HUES64 (cell line): Measurements from ENCODE around the gene PSPC1.
"Not testable (repeated sequence)": the region's sequence is repeated elsewhere in the genome, so short reads cannot be mapped to it uniquely, and the experiment has no call there.

Source experiments
- H3K27ac ChIP-seq: 2 replicates; pipeline ENCODE4 v1.7.0; 2013; ENCODE audit warnings: low read depth, low read length, inconsistent platforms
- H3K27me3 ChIP-seq: 2 replicates; pipeline ENCODE4 v1.6.1; 2013; ENCODE audit warnings: mild to moderate bottlenecking, low read length; ENCODE audit not compliant: insufficient read depth
- H3K36me3 ChIP-seq: 2 replicates; pipeline ENCODE4 v1.6.1; 2013; ENCODE audit warnings: mild to moderate bottlenecking, low read length; ENCODE audit not compliant: insufficient read depth
- H3K4me1 ChIP-seq: 2 replicates; pipeline ENCODE4 v1.6.1; 2013; ENCODE audit warnings: mild to moderate bottlenecking, low read length, moderate library complexity; ENCODE audit not compliant: insufficient read depth
- H3K4me3 ChIP-seq: 2 replicates; pipeline ENCODE4 v1.5.1; 2013; ENCODE audit warnings: mild to moderate bottlenecking, low read length, moderate library complexity
- H3K9ac ChIP-seq: 2 replicates; pipeline ENCODE4 v1.6.1; 2013; ENCODE audit warnings: mild to moderate bottlenecking, low read depth, low read length
- H3K9me3 ChIP-seq: 2 replicates; pipeline ENCODE4 v1.6.1; 2013; ENCODE audit warnings: low read depth, low read length; ENCODE audit not compliant: insufficient read depth
- WGBS: fragments of 150-250, 120-280 bp; methylation state at CpG from one replicate; pipeline ENCODE4 v1.1.7; 2013; ENCODE audit warnings: missing lambda C conversion rate; 5-methylcytosine and 5-hydroxymethylcytosine counted together

The PSPC1 gene

GRCh38 chr13:19759669-19760068, 23.1 kb downstream of the PSPC1 start:
- Histone ChIP-seq H3K36me3 (peaks cover 90% of the 10 kb centered on the region), H3K27me3 (no peaks in the 10 kb centered on the region)

GRCh38 chr13:19742643-19743042, 40.1 kb downstream of the PSPC1 start:
- Histone ChIP-seq H3K4me3 (no peak overlapping the region), H3K9me3 (no peaks in the 10 kb centered on the region), H3K27me3 (no peaks in the 10 kb centered on the region), H3K36me3 (peaks cover 85% of the 10 kb centered on the region), H3K4me1 (peaks cover 2% of the 10 kb centered on the region; the same call in 1 of the 2 replicates), H3K9ac (no peak overlapping the region), H3K27ac (no peak overlapping the region)
- WGBS: 93% methylated on average over 4 of the region's 5 CpGs

More at GRCh38 chr13:19759669-19760068, 23.1 kb downstream of the PSPC1 start:
- no peak overlapping the region for H3K4me3 ChIP-seq
- H3K9me3 ChIP-seq: no peaks in the 10 kb centered on the region
- H3K27ac ChIP-seq: no peak overlapping the region
- 95% methylated on average over 4 of the region's 5 CpGs for WGBS
- H3K4me1 ChIP-seq: no peaks in the 10 kb centered on the region
- no peak overlapping the region for H3K9ac ChIP-seq

- H3K36me3 ChIP-seq: peaks cover 74% of the 10 kb centered on the region
- 98% methylated on average over 4 of the region's 4 CpGs for WGBS
- no peak overlapping the region for H3K9ac ChIP-seq
- H3K4me3 ChIP-seq: no peak overlapping the region
- no peaks in the 10 kb centered on the region for H3K9me3 ChIP-seq
- H3K4me1 ChIP-seq: no peaks in the 10 kb centered on the region; the same call in 1 of the 2 replicates
- no peak overlapping the region for H3K27ac ChIP-seq
- no peaks in the 10 kb centered on the region for H3K27me3 ChIP-seq
These were observed 44.7 kb downstream of the PSPC1 start for GRCh38 chr13:19737844-19738557.

GRCh38 chr13:19726611-19727010, 56.1 kb downstream of the PSPC1 start:
- 91% methylated on average over 1 of the region's 1 CpG for WGBS
- Histone ChIP-seq H3K9me3 (no peaks in the 10 kb centered on the region), H3K4me3 (no peak overlapping the region), H3K36me3 (peaks cover 85% of the 10 kb centered on the region), H3K4me1 (no peaks in the 10 kb centered on the region), H3K27ac (no peak overlapping the region), H3K9ac (no peak overlapping the region), H3K27me3 (no peaks in the 10 kb centered on the region)

GRCh38 chr13:19725320-19725719, 57.4 kb downstream of the PSPC1 start:
- H3K36me3 ChIP-seq: peaks cover 85% of the 10 kb centered on the region
- whole genome bisulfite sequencing: 98% methylated on average over 3 of the region's 3 CpGs

GRCh38 chr13:19720039-19720438, 62.7 kb downstream of the PSPC1 start:
- no peaks in the 10 kb centered on the region for H3K9me3 ChIP-seq
- H3K36me3 ChIP-seq: peaks cover 69% of the 10 kb centered on the region
- no peak overlapping the region for H3K27ac ChIP-seq
- H3K9ac ChIP-seq: no peak overlapping the region
- no peak overlapping the region for H3K4me3 ChIP-seq
- no peaks in the 10 kb centered on the region for H3K27me3 ChIP-seq
- H3K4me1 ChIP-seq: no peaks in the 10 kb centered on the region
- whole genome bisulfite sequencing: 95% methylated on average over 2 of the region's 2 CpGs

More at GRCh38 chr13:19725320-19725719, 57.4 kb downstream of the PSPC1 start:
- Histone ChIP-seq H3K27me3 (no peaks in the 10 kb centered on the region), H3K4me1 (no peaks in the 10 kb centered on the region), H3K9me3 (no peaks in the 10 kb centered on the region), H3K4me3 (no peak overlapping the region), H3K9ac (no peak overlapping the region), H3K27ac (no peak overlapping the region)

- H3K27ac ChIP-seq: no peak overlapping the region; the same call in 1 of the 2 replicates
- H3K9me3 ChIP-seq: no peaks in the 10 kb centered on the region
- H3K4me1 ChIP-seq: no peaks in the 10 kb centered on the region
- H3K27me3 ChIP-seq: no peaks in the 10 kb centered on the region
- no peak overlapping the region for H3K9ac ChIP-seq
- peaks cover 44% of the 10 kb centered on the region for H3K36me3 ChIP-seq
- WGBS: 81% methylated on average over 8 of the region's 10 CpGs
- no peak overlapping the region for H3K4me3 ChIP-seq
These were observed 69.4 kb downstream of the PSPC1 start for GRCh38 chr13:19713186-19713965.

GRCh38 chr13:19709782-19710181, 73.0 kb downstream of the PSPC1 start:
- peaks cover 17% of the 10 kb centered on the region; the same call in 1 of the 2 replicates for H3K36me3 ChIP-seq
- not testable (repeated sequence) for H3K4me3 ChIP-seq, H3K9me3 ChIP-seq

GRCh38 chr13:19709039-19709438, 73.7 kb downstream of the PSPC1 start:
- H3K27me3 ChIP-seq, H3K9me3 ChIP-seq, H3K27ac ChIP-seq, H3K4me1 ChIP-seq, H3K4me3 ChIP-seq, H3K9ac ChIP-seq: not testable (repeated sequence)
- peaks cover 12% of the 10 kb centered on the region; the same call in 1 of the 2 replicates for H3K36me3 ChIP-seq
- WGBS: 86% methylated on average over 1 of the region's 1 CpG

More at GRCh38 chr13:19709782-19710181, 73.0 kb downstream of the PSPC1 start:
- not testable (repeated sequence) for H3K27me3 ChIP-seq, H3K4me1 ChIP-seq, H3K9ac ChIP-seq, H3K27ac ChIP-seq

- H3K9me3 ChIP-seq, H3K9ac ChIP-seq, H3K27me3 ChIP-seq, H3K4me1 ChIP-seq, H3K27ac ChIP-seq, H3K4me3 ChIP-seq: not testable (repeated sequence)
- 89% methylated on average over 5 of the region's 6 CpGs for WGBS
- peaks cover 11% of the 10 kb centered on the region; the same call in 1 of the 2 replicates for H3K36me3 ChIP-seq
These were observed 78.5 kb downstream of the PSPC1 start for GRCh38 chr13:19704256-19704655.

GRCh38 chr13:19701619-19702018, 81.1 kb downstream of the PSPC1 start:
- H3K27ac ChIP-seq, H3K36me3 ChIP-seq, H3K9me3 ChIP-seq, H3K4me3 ChIP-seq, H3K9ac ChIP-seq, H3K27me3 ChIP-seq: not testable (repeated sequence)
- H3K4me1 ChIP-seq: peaks cover 14% of the 10 kb centered on the region
